GM12878 (cell line): ENCODE results near the gene PTPRN2. TPM values are rescaled to one million over a fixed set of nuclear protein-coding genes. Genes with fewer than 3 reads are reported as not detected.

Experiments used
- ATAC-seq: fragments of 200-7000 bp; cut with Tn5 transposase; 3 replicates; pipeline ENCODE4 v1.9.1; 2020; ENCODE audit warnings: mild to moderate bottlenecking, moderate library complexity
- BruUV-seq: library from RNA; stranded (reverse); fragments of 400-500 nt; replicated peaks from 2 replicates; lab custom pipeline; 2021; lab: Mats Ljungman, UMichigan
- CTCF ChIA-PET: fragments of 300-600 bp; sonication (Branson Sonifier 250); formaldehyde crosslinking; extraction: SDS; loops from one replicate; lab custom pipeline; 2021; ENCODE audit warnings: inconsistent platforms; lab: Yijun Ruan, JAX
- POLR2A ChIA-PET: fragments of 350-600 bp; formaldehyde crosslinking; extraction: SDS; loops from one replicate; lab custom pipeline; 2021; ENCODE audit warnings: inconsistent platforms; lab: Charles Lee
- RAD21 ChIA-PET: fragments of 300-600 bp; sonication (Branson Sonifier 250); formaldehyde crosslinking; loops from one replicate; lab custom pipeline; 2023; ENCODE audit warnings: antibody characterized with exemption; ENCODE audit not compliant: unreplicated experiment; lab: Charles Lee
- SMC1A ChIA-PET: fragments of 300-600 bp; sonication (Branson Sonifier 250); formaldehyde crosslinking; loops from one replicate; lab custom pipeline; 2023; ENCODE audit not compliant: unreplicated experiment, uncharacterized antibody; lab: Charles Lee
- DNase-seq: peaks from one replicate; pipeline ENCODE4 v3.0.0-alpha.2; 2011; ENCODE audit warnings: low read depth, low spot score
- FAIRE-seq: peaks from 3 replicates; lab custom pipeline; 2011; peaks lifted over from hg19 to GRCh38; lab: Jason Lieb, UNC
- H2AFZ ChIP-seq: 2 replicates; pipeline ENCODE4 v1.6.0; 2011; ENCODE audit warnings: low read depth, low read length, control low read depth; ENCODE audit not compliant: control insufficient read depth
- H3K27ac ChIP-seq: 2 replicates; pipeline ENCODE4 v1.5.1; 2011; ENCODE audit warnings: control low read depth; ENCODE audit not compliant: control insufficient read depth, insufficient read depth
- H3K27me3 ChIP-seq, 2 experiments: replicated peaks in 1 of 2; 2 replicates each; pipeline versions ENCODE4 v1.6.0 to v1.6.1; 2011; ENCODE audit warnings: low read length in 1 of 2; ENCODE audit not compliant: control insufficient read depth in 2 of 2, insufficient read depth in 2 of 2
- H3K36me3 ChIP-seq, 2 experiments: 2 replicates each; pipeline ENCODE4 v1.5.1; 2011; ENCODE audit warnings: low read length in 1 of 2; ENCODE audit not compliant: control insufficient read depth in 2 of 2, insufficient read depth in 2 of 2
- H3K4me1 ChIP-seq: 2 replicates; pipeline ENCODE4 v1.6.1; 2011; ENCODE audit warnings: mild to moderate bottlenecking, low read length, moderate library complexity, mixed read lengths; ENCODE audit not compliant: control insufficient read depth, insufficient read depth
- H3K4me2 ChIP-seq: 2 replicates; pipeline ENCODE4 v1.6.0; 2011; ENCODE audit warnings: control low read depth; ENCODE audit not compliant: control insufficient read depth, insufficient read depth
- H3K4me3 ChIP-seq: fragments of 200-600 bp; sonication (generic); 2 replicates; pipeline ENCODE4 v1.5.1; 2016
- H3K79me2 ChIP-seq: 2 replicates; pipeline ENCODE4 v1.6.0; 2011; ENCODE audit warnings: low read length; ENCODE audit not compliant: control insufficient read depth, insufficient read depth
- H3K9ac ChIP-seq: 2 replicates; pipeline ENCODE4 v1.8.0; 2011; ENCODE audit warnings: low read length, control low read depth, mixed read lengths; ENCODE audit not compliant: control insufficient read depth, insufficient read depth
- H3K9me3 ChIP-seq: replicated peaks from 3 replicates; pipeline ENCODE4 v1.5.1; 2011; ENCODE audit warnings: mild to moderate bottlenecking, low read length; ENCODE audit not compliant: control insufficient read depth, insufficient read depth
- H4K20me1 ChIP-seq: 2 replicates; pipeline ENCODE4 v1.6.0; 2011; ENCODE audit not compliant: control insufficient read depth, insufficient read depth
- ATF2 ChIP-seq: IDR thresholded peaks from 2 replicates; pipeline ENCODE4 v1.6.1; 2012; ENCODE audit warnings: low read length, inconsistent platforms
- BCL11A ChIP-seq: IDR thresholded peaks from 2 replicates; pipeline ENCODE4 v1.6.1; 2011; ENCODE audit warnings: low read depth, low read length
- EP300 ChIP-seq, 2 experiments: fragments of 150-350 bp in 1 of 2; IDR thresholded peaks; 2 replicates each; pipeline ENCODE4 v1.6.1; 2011 to 2012; ENCODE audit warnings: low read depth in 2 of 2, low read length in 2 of 2, borderline replicate concordance in 1 of 2, improper control_type of control experiment in 1 of 2, inconsistent platforms in 1 of 2; ENCODE audit not compliant: control insufficient read depth in 1 of 2
- GABPA ChIP-seq: IDR thresholded peaks from 2 replicates; pipeline ENCODE4 v1.6.1; 2014; ENCODE audit warnings: antibody characterized with exemption, low read depth, mild to moderate bottlenecking, inconsistent platforms
- IKZF1 ChIP-seq: fragments of 450-650 bp; conservative IDR thresholded peaks from 2 replicates; pipeline ENCODE4 v1.6.1; 2017; ENCODE audit warnings: antibody characterized with exemption, mild to moderate bottlenecking
- KLF5 ChIP-seq: fragments of 450-650 bp; IDR thresholded peaks from 2 replicates; pipeline ENCODE4 v1.6.1; 2014; ENCODE audit warnings: mild to moderate bottlenecking; ENCODE audit not compliant: partially characterized antibody
- NRF1 ChIP-seq: conservative IDR thresholded peaks from 2 replicates; pipeline ENCODE4 v1.6.1; 2011; ENCODE audit warnings: mild to moderate bottlenecking, low read depth, low read length, improper control_type of control experiment
- PKNOX1 ChIP-seq: fragments of 450-650 bp; IDR thresholded peaks from 2 replicates; pipeline ENCODE4 v1.6.1; 2016; ENCODE audit warnings: mild to moderate bottlenecking
- SIN3A ChIP-seq: IDR thresholded peaks from 2 replicates; pipeline ENCODE4 v1.6.1; 2012; ENCODE audit warnings: low read depth, low read length, improper control_type of control experiment
- SKIL ChIP-seq: fragments of 450-650 bp; IDR thresholded peaks from 2 replicates; pipeline ENCODE4 v1.6.1; 2017; ENCODE audit warnings: mild to moderate bottlenecking, low read depth, inconsistent platforms; ENCODE audit not compliant: poor library complexity, severe bottlenecking
- SMAD1 ChIP-seq: fragments of 450-650 bp; IDR thresholded peaks from 2 replicates; pipeline ENCODE4 v1.6.1; 2018; ENCODE audit warnings: mild to moderate bottlenecking, low read depth; ENCODE audit not compliant: partially characterized antibody
- ZSCAN29 ChIP-seq: fragments of 450-650 bp; IDR thresholded peaks from 2 replicates; pipeline ENCODE4 v1.6.1; 2017; ENCODE audit warnings: mild to moderate bottlenecking, moderate library complexity
- WGBS: methylation state at CpG from one replicate; pipeline ENCODE4 v1.1.6; 2016; ENCODE audit warnings: low lambda C conversion rate; ENCODE audit not compliant: insufficient replicate concordance, insufficient coverage; ENCODE audit errors: missing lambda C conversion rate; 5-methylcytosine and 5-hydroxymethylcytosine counted together
- in situ Hi-C: fragments of 300-500 bp; cut with MboI; formaldehyde crosslinking; loops from 9 replicates; pipeline ENCODE4 v1.14.3; 2018; ENCODE audit warnings: mixed read lengths
- intact Hi-C: fragments of 100-400 bp; cut with micrococcal nuclease; formaldehyde crosslinking; loops from one replicate; pipeline ENCODE4 v1.14.2; 2022; ENCODE audit not compliant: unreplicated experiment
- polyA plus RNA-seq, 11 experiments: library from polyadenylated mRNA; depleted of rRNA in 4 of 11; unstranded in 6 of 11; stranded (reverse) in 5 of 11; fragments of >200 nt; fragmentation: Nextera tagmentation in 4 of 11; fragmentation: Illumina TruSeq in 1 of 11; extraction: Ambion mirVana in 4 of 11; extraction: Trizol in 1 of 11; gene quantifications; 1 replicate in 1 of 11; 2 replicates in 10 of 11; pipeline versions ENCODE4 v1.2.1 to v1.2.3, GENCODE V29; 2011 to 2016; ENCODE audit warnings: inconsistent platforms in 2 of 11, missing spikeins in 2 of 11, low read depth in 1 of 11
- total RNA-seq, 4 experiments: library from RNA; depleted of rRNA in 3 of 4; stranded (reverse); fragments of >200 nt in 3 of 4; fragmentation: Illumina TruSeq in 1 of 4; extraction: Trizol in 1 of 4; gene quantifications; 2 replicates each; pipeline versions ENCODE4 v1.2.1 to v1.2.3, GENCODE V29; 2013 to 2021

PTPRN2 gene
- total and polyA plus RNA-seq, 10 of the 15 experiments (the other 5 are each of a cell fraction or from before 2014, with no cell fraction given), result 5.4 TPM; not detected in 9

GRCh38 chr7:158143196-158144120 lies 444.2 kb downstream of the PTPRN2 start:
- DNase-seq (no peak), ATAC-seq (no peak), FAIRE-seq (no peak)
- BruUV-seq, result no TSS peak
- POLR2A ChIA-PET, result no interaction called here
- H3K79me2 ChIP-seq, result no peaks in the 10 kb centered on the region
- H2AFZ ChIP-seq, result no peak overlapping the region
- RAD21 ChIA-PET, result no interaction called here
- 41% methylated on average over 33 of the region's 34 CpGs for WGBS
- CTCF ChIA-PET, result no interaction called here
- H3K36me3 ChIP-seq, result no peaks in the 10 kb centered on the region
- H3K27me3 ChIP-seq, result no peaks in the 10 kb centered on the region
- H3K4me3 ChIP-seq, result no peak overlapping the region
- H3K27ac ChIP-seq, result no peak overlapping the region
- no peak for TF ChIP-seq EP300 (IDR thresholded peaks at IDR 0.05; ENCODE audit: borderline replicate concordance in 1 of 2, control insufficient read depth in 1 of 2, low read depth in 2 of 2, low read length in 2 of 2)
- TF ChIP-seq IKZF1, result no peak
- TF ChIP-seq PKNOX1, result no peak
- TF ChIP-seq BCL11A, result no peak
- no peak for TF ChIP-seq SKIL
- no peak for TF ChIP-seq SIN3A
- TF ChIP-seq SMAD1, result no peak
- no peak for TF ChIP-seq KLF5
- no peak for TF ChIP-seq ZSCAN29
- TF ChIP-seq GABPA, result no peak
- TF ChIP-seq ATF2, result no peak
- TF ChIP-seq NRF1, result no peak
- in situ Hi-C loops, result no loop called here
- no peaks in the 10 kb centered on the region for H3K4me1 ChIP-seq
- H3K4me2 ChIP-seq, result no peak overlapping the region
- no peak overlapping the region for H3K9ac ChIP-seq
- intact Hi-C loops, result no loop called here
- SMC1A ChIA-PET, result no interaction called here
- peaks cover 5% of the 10 kb centered on the region; the same call in 1 of the 3 replicates for H3K9me3 ChIP-seq
- no peaks in the 10 kb centered on the region for H4K20me1 ChIP-seq
